Lower leg skin (tissue), 4 donors: ENCODE measurements around the gene CAMSAP2. TPM values are rescaled to one million over a fixed set of nuclear protein-coding genes. Genes with fewer than 3 reads are reported as not detected.

Source experiments
- DNase-seq, 2 donors: peaks; one replicate each; pipeline ENCODE4 v3.0.0-alpha.2; 2019; ENCODE audit warnings: low spot score in 2 of 2
- H3K4me3 ChIP-seq: fragments of 200-600 bp; sonication (generic); 2 replicates; pipeline ENCODE4 v1.5.1; 2017; ENCODE audit warnings: mild to moderate bottlenecking, low read depth; ENCODE audit not compliant: poor library complexity, severe bottlenecking
- CTCF ChIP-seq, 3 donors: fragments of 450-650 bp; IDR thresholded peaks; one replicate each; pipeline ENCODE4 v1.5.1; 2016; ENCODE audit warnings: antibody characterized with exemption in 3 of 3, mild to moderate bottlenecking in 3 of 3, moderate library complexity in 2 of 3
- POLR2A ChIP-seq, 2 donors: fragments of 450-650 bp; IDR thresholded peaks; one replicate each; pipeline ENCODE4 v1.6.1; 2016 to 2017; ENCODE audit warnings: antibody characterized with exemption in 2 of 2, mild to moderate bottlenecking in 1 of 2, moderate library complexity in 1 of 2
- WGBS, 2 donors: methylation state at CpG; one replicate each; pipeline ENCODE4 v1.1.5; 2018; 5-methylcytosine and 5-hydroxymethylcytosine counted together
- intact Hi-C: fragments of 100-400 bp; cut with DNase I; formaldehyde crosslinking; loops from one replicate; pipeline ENCODE4 v1.15.0; 2023; ENCODE audit warnings: low total_unique reads
- total RNA-seq, 4 donors: library from RNA; depleted of rRNA; stranded (reverse); fragments of >200 nt; gene quantifications; one replicate each; pipeline ENCODE4 v1.1.0, GENCODE V29; 2016

CAMSAP2 gene
- total RNA-seq, 4 donors from 2014 or later, result 22.5 to 41.3 (median 36.1) TPM

GRCh38 chr1:200873116-200873670 is 134.5 kb downstream of the CAMSAP2 start:
- intact Hi-C loops, result no loop called here
- TF ChIP-seq POLR2A (IDR thresholded peaks at IDR 0.05), result no peak
- no peak for TF ChIP-seq CTCF (IDR thresholded peaks at IDR 0.05)
- WGBS, 2 donors, result 14 to 17% methylated on average over 4 to 35 of the region's 61 CpGs
- peak in 1 of 2 donors; percentile 73 for DNase-seq
- H3K4me3 ChIP-seq, result no peak overlapping the region

DNA sequence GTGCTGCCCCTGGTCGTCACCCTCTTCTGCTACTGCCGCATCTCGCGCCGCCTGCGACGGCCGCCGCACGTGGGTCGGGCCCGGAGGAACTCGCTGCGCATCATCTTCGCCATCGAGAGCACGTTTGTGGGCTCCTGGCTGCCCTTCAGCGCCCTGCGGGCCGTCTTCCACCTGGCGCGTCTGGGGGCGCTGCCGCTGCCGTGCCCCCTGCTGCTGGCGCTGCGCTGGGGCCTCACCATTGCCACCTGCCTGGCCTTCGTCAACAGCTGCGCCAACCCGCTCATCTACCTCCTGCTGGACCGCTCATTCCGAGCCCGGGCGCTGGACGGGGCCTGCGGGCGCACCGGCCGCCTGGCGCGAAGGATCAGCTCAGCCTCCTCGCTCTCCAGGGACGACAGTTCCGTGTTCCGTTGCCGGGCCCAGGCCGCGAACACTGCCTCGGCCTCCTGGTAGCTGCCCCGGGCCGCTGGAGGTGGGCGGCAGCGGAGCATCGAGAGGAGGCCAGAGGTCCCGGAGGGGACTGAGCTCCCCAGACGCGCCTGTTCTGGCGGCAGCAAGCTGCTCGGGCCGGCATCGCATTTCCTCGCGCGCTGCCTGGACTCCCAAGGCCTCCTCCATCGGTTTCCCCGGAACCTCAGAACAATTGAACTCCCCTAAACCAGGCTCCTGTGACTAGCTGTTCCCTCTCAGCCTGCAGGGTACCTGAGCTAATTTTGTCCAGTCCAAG is 135.1 kb downstream of the CAMSAP2 start:
- intact Hi-C loops, result no loop called here
- no peak overlapping the region for H3K4me3 ChIP-seq
- no peak for TF ChIP-seq POLR2A (IDR thresholded peaks at IDR 0.05)
- no peak for TF ChIP-seq CTCF (IDR thresholded peaks at IDR 0.05)
- DNase-seq, result peak in 1 of 2 donors; percentile 83
- WGBS, 2 donors, result 40 to 50% methylated on average over 57 to 61 of the region's 66 CpGs

GRCh38 chr1:200874694-200875093 is 136.0 kb downstream of the CAMSAP2 start:
- no peak overlapping the region for H3K4me3 ChIP-seq
- intact Hi-C loops, result no loop called here
- TF ChIP-seq CTCF (IDR thresholded peaks at IDR 0.05) (no peak), POLR2A (IDR thresholded peaks at IDR 0.05) (no peak)
- 87 to 92% methylated on average over 6 of the region's 6 CpGs for WGBS, 2 donors
- DNase-seq, result no peak

GRCh38 chr1:200875416-200875815 is 136.7 kb downstream of the CAMSAP2 start:
- 76% methylated on average over 5 of the region's 5 CpGs for WGBS, 2 donors
- DNase-seq, result peak in 1 of 2 donors; percentile 66
- H3K4me3 ChIP-seq, result no peak overlapping the region
- intact Hi-C loops, result no loop called here
- no peak for TF ChIP-seq POLR2A (IDR thresholded peaks at IDR 0.05)
- no peak for TF ChIP-seq CTCF (IDR thresholded peaks at IDR 0.05)

- WGBS, 2 donors, result 71 to 79% methylated on average over 3 of the region's 3 CpGs
- intact Hi-C loops, result no loop called here
- H3K4me3 ChIP-seq, result no peak overlapping the region
- no peak for TF ChIP-seq POLR2A (IDR thresholded peaks at IDR 0.05)
- TF ChIP-seq CTCF (IDR thresholded peaks at IDR 0.05), result no peak
- no peak for DNase-seq
These were observed 138.3 kb downstream of the CAMSAP2 start for GRCh38 chr1:200877010-200877409.
